Astrocyte (in vitro differentiated cells and primary cell): Measurements from ENCODE around the gene ULBP2.

Experiments used
- EZH2 ChIP-seq: IDR thresholded peaks from 2 replicates; pipeline ENCODE4 v1.6.1; 2012; ENCODE audit warnings: mild to moderate bottlenecking, low read length, inconsistent platforms; ENCODE audit not compliant: insufficient read depth
- TF ChIP-seq, protein P1 (sequence below): IDR thresholded peaks from 2 replicates; pipeline ENCODE4 v1.5.1; 2011; ENCODE audit warnings: low read depth, mild to moderate bottlenecking, inconsistent platforms, low read length, moderate library complexity; ENCODE audit not compliant: insufficient read depth

DNA sequence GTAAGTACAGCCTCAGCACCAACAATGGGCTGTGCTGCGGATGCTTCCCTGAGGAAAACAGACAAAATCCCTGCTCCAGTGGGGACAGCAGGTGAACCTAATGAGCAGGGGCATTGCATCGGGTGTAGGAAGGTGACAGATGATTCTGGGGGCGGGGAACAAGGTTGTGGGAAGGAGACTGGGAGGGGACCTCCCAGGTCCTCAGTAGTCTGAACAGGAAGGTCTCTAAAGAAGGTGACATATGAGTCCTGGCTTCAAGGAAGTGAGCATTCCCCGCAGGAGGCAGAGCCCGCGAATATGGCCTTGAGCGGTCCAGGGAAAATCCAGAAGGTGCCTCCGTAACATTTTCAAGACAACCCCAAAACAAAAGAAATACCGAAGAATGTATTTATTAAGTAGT is 41.3 kb downstream of the ULBP2 start:
- TF ChIP-seq, protein P1, sequence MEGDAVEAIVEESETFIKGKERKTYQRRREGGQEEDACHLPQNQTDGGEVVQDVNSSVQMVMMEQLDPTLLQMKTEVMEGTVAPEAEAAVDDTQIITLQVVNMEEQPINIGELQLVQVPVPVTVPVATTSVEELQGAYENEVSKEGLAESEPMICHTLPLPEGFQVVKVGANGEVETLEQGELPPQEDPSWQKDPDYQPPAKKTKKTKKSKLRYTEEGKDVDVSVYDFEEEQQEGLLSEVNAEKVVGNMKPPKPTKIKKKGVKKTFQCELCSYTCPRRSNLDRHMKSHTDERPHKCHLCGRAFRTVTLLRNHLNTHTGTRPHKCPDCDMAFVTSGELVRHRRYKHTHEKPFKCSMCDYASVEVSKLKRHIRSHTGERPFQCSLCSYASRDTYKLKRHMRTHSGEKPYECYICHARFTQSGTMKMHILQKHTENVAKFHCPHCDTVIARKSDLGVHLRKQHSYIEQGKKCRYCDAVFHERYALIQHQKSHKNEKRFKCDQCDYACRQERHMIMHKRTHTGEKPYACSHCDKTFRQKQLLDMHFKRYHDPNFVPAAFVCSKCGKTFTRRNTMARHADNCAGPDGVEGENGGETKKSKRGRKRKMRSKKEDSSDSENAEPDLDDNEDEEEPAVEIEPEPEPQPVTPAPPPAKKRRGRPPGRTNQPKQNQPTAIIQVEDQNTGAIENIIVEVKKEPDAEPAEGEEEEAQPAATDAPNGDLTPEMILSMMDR, result no peak
- no peak for TF ChIP-seq EZH2
